HL-60/S4 (cell line): Measurements from ENCODE around the gene COL7A1.

Experiments
- in situ Hi-C: fragments of 300-500 bp; cut with MboI; formaldehyde crosslinking; loops from 2 replicates; pipeline ENCODE4 v1.14.3; 2022; ENCODE audit warnings: low sequenced_read_pairs

Gene COL7A1

DNA sequence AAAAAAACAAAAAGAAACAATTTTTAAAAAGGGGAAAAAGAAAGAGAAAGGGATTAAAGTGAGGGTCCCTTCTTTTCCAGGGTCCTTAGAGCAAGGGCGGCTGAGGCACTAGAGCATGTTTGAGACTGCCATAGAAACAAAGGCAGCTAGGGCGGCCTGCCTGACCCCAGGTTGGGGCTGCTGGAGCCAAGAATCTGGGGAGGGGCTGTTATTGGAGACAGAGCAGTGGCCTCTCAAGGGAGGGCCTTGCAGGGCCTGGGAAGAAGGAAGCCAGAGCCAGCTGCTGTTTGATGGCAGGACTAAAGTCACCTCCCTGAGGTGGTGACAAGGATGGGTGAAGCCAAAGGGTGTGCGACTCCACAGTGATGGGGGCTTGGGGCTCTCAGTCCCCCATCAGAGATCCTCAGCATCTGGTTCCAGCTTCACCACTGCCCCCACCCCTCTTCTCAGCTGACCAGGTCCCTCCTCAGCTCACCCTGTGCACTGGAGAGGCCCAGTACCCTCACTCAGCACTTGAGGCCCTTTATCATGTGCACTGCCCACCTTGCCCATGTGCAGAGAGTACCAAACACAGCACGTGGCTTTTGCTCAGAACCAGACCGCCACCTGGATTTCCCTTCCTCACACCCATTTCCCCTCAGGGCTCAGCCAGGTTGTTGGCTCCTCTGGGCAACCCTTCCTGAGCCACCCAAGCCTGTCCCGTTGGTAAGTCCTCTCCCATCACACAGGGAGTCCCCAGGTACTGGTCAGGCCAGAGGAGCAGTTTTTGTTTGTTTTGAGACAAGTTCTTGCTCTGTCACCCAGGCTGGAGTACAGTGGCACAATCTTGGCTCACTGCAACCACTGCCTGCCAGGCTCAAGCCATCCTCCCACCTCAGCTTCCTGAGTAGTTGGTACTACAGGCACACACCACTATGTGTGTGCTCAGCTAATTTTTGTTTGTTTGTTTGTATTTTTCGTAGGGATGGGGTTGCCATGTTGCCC, 24.7 kb upstream of the COL7A1 start:
- in situ Hi-C loops: no loop called here

DNA sequence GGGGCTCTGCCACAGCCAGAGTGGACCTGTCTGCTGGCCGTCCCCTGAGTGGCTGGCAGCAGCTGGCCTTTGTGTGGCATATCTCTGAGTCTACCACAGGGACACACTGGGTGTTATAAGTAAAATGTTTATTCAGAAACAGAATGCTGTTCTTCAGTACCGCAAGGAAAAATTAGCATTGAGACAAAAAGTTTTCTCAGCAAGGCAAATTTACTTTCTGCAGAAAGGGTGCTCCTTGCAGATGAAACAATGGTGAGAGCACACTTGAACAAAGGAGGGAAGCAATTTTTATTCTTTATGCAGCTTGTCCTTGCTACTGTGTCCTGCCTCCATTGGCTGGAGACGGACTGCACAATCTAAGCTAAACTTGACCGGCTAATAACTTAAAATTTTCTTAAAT, 22.4 kb upstream of the COL7A1 start:
- in situ Hi-C loops: no loop called here

DNA sequence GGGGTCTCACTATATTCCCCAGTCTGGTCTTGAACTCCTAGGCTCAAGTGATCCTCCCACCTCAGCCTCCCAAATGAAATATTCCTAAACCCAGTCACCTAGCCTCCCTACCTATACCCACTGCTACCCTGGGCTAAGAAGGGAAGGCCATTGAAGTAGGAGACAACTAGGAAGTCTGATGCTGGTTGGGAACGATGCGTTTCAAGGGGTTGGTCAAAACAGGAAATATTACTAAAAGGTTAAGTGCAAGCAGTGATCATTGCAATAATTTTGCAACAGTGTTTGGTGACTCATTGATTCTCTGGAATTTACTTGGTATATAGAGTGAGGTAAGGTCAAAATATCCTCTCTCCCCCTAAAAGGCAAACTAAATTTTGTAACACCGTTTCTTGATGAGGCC, 18.9 kb upstream of the COL7A1 start:
- in situ Hi-C loops: no loop called here

- in situ Hi-C loops: no loop called here
These were observed 17.2 kb upstream of the COL7A1 start for GRCh38 chr3:48612309-48612708.

GRCh38 chr3:48609088-48610005, 14.2 kb upstream of the COL7A1 start, which contains the start of gene UQCRC1:
UQCRC1 (minus strand) TSS chr3:48609646; CDS start chr3:48609620, 26 bp downstream.
- in situ Hi-C loops: no loop called here

DNA sequence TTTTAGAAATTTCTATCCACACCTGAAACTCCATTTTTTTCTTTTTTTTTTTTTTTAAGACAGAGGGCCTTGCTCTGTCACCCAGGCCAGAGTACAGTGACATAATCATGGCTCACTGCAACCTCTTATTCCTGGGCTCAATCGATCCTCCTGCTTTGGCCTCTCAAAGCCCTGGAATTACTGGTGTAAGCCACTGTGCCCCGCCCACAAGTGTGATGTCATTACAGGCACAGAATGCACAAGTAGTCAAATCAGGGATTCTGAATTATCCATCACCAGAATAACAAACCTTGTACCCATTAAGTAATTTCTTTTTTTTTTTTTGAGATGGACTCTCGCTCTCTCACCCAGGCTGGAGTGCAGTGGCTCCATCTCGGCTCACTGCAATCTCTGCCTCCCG, 12.4 kb upstream of the COL7A1 start:
- in situ Hi-C loops: no loop called here

DNA sequence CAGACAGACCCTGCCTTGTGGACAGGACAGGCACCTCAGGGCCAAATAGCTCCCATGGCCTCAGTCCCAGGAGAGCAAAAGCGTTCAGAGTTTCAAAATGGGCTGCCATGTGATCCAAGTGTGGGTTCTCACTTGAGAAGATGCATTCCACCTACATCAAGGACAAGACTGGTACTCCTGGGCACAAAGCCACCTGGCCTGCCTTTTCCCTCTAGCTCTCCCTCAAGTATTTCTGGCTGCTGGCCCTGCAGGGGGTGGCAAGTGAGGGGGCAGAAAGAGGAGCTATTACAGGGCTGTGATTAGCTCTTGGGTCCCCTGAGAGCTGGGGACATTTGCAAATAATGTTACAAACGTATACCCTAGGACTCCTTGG, 6.5 kb upstream of the COL7A1 start:
- in situ Hi-C loops: no loop called here

DNA sequence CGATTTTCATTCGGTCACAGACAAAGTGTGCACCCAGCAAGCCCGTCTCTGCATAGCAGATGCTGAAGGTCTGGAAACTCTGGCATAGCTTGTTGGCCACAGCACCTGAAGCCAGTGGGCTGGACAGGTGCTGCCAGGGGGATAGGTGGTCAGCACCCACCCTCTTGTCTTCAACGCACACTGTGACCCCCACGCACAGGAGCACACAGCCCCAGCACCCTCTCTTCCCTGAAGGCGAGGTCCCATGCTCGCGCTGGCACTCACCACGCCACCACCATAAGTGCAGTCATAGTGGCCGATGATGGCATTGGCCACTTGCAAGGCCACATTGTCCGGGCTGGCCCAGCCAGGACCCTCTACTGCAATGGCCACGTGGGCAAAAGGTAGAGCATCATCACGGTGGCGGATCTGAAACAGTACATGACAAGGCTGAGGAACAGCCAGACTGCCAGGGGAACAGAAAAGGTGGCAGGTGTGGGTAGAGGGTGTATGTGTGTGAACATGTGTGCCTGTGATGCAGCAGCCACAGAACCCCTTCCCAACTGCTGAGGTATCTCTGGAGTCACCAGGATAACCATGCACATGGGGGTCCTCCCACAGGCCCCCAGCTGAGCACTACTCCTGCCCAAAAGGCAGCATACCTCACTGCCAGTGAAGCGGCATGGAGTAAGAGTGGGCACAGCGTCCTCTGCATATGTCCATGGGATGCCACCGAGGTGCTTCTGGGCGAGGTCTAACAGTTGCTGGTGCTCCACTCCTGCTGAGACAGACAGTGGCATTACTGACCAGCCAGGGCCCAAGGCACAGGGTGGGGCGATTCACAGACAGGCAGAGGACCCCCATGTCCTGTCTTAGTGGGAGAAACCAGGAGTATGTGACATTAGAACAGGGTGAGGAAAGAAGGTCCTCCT, 5.8 kb upstream of the COL7A1 start:
- in situ Hi-C loops: no loop called here

DNA sequence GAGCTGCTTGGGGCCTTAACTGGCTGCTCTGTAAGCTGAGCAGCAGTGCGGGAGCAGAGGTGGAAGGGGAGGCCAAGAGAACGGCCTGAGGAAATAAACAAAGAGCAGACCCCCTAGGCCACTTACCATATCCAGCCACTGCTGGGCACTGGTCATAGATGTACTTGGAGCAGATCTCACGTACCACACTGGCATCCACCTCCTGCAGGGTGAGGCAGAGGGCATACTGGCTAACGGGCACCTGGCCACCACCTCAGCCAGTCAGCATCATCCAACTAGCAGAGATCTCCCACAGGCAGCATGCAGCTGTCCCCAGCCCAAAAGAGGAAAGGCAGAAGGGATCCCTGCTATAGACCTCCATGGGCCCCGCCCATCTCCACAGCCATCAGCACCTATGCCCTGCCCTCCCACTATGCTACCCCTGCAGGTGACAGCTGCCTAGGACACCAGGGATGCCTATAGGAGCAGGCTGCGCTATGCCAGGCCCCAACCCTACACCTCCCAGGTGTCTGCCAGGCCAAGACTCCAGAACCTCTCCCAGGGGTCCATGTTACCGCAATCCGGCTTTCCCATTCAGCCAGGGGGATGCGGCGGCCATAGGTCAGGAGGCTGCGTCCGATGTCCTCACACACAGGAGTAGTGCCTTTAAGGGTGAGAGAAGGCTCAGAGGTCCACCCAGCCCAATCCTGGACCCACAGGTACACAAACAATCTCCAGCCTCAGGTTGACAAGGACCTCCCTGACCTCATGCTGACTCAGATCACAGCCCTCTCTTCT, 4.6 kb upstream of the COL7A1 start:
- in situ Hi-C loops: no loop called here

GRCh38 chr3:48599077-48599501, 4.0 kb upstream of the COL7A1 start:
- in situ Hi-C loops: no loop called here

DNA sequence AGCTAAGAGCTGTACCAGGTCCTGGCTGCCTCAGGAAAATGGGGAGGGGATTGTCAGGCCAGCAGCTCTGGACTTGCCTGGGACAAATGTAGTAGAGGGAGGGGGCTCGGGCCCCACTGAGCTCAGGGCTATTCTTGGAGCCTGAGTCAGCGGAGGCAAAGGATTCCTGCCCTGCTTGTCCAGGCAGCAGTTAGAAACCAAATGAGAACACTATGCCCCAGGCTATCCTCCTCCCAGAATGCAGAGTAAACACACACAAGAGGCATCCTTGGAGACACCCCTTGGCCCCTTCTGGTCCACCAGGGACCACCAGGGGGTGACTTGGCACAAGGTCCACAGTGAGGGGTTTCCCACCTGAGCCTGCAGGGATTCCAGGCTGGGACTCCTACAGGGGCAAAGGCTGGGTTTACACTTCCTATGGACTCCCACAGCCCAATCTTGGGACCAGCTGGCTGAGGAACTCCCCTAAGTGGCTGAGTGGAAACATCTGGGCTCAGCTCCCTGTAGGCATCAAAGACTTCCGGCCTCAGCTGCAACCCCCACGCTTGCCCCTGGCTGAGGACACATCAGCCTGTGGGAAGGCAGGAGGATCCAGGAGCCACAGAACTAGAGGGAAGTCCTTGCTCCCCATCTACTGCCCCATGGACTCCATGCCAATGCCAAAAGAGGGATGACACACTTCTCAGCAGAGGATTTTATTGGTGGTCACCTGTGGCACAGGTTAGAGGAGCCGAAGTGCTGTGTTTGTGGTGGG, 3.4 kb upstream of the COL7A1 start:
- in situ Hi-C loops: no loop called here

DNA sequence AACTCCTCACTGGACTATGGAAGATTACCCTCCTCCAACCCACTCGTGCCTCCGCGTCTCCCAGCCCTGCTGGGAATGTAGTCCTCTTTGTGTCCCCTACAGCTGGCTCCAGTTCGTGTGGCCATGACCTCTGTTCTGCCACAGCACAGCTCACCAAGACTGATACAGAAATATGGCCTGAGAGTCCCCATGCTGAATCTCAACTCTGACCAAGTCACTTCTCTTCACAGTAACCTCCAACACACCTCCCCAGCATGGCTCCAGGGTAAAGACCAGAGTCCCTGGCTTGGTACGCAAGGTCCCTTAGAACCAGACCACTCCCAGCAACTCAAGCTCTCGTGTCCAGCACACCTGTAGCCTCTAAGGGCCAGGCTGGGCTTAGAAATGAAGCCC, 2.3 kb upstream of the COL7A1 start:
- in situ Hi-C loops: no loop called here

- in situ Hi-C loops: no loop called here
These were observed 1.7 kb upstream of the COL7A1 start for GRCh38 chr3:48596676-48597407.

DNA sequence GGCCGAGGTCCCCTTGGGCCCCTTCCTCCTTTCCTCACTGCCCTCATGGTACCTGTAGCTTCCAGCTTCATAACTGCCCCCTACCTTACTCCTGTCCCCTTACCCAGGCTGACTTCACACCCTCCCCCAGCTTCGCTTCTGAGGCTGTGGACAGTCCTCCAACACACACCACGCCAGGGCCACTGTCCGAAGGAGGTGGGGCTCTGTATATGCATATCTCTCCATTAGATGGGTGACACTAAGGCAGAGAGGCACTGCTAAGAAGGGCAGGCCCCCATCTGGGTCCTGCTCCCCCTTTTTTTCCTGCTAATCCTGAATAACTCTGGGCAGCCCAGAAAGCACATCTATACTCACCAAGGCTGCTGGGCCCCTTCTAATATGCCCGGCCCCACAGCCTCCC, 1.0 kb upstream of the COL7A1 start:
- in situ Hi-C loops: no loop called here

DNA sequence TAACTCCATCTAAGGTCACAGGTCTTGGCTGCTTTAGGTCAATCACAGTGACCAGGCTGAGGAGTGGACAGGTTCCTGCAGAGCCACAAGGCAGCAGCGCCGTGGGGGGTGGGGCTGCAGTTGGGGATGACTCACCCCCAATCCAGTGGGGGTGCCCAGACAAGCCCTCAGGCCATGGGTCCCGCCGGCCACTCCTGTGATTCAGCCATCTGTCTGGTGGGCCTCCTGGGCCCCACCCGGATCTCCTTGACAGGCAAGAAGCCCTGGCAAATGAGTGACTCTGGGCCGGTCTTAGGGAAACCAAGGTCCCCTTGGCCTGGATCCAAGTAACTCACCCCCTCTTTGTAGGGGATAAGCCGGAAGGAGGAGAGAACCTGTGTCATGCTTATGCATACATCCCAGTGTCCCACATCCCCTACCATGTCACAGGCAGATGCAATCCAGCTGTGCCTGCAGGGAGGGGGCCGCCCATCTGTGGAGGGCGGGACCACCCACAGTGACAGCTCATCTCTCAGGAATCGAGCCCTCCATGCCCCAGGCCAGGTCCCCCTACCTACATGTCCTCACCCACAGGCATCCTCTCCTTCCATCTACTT, 495 bp upstream of the COL7A1 start:
- in situ Hi-C loops: no loop called here

DNA sequence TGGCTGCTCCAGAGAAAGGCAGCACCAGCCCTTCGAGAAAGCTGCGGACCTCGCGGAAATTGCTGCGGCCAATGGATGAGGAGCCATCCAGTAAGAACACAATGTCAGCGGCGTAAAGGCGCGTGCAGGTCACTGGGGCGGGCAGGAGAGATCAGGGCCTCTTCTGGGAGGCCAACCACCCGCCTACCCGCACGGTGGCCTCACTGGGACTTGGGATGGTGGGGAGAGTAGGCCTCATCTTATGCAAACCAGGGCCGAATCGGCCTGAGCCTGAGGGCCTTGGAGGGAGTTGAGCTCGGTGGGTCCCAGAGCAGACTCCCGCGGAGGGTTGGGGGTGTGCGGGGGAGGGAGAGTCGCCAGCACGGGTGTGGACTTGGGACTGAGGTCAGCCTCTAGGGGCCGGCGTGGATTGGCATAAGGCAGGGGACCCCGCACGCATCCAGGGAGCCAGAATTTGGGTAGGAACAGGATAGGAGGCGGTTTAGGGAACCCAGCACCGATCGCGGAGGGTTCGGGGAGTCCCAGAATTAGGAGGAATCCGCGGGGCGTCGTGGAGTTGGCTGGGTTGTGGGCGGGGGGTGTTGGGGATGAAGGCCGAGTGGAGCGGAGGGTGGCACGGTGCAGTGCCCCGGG, 596 bp downstream of the COL7A1 start:
- in situ Hi-C loops: no loop called here

DNA sequence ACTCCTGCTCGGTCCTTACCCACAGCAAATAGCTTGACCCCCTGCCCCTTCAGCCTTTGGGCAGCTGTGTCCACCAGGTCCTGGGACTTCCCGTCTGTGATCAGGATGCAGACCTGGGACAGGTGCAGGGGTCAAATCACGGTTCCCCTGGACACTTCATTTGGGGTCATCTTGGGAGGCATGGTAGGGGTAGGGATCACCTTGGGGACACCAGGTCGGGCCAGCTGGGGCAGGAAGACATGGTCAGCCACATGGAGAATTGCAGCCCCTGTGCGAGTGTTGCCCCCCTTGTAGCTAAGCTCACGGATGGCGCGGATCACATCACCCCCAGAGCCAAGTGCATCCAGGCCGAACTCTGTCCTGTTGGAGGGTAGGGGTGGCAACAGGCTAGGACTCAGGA, 1.8 kb downstream of the COL7A1 start:
- in situ Hi-C loops: no loop called here
